AG04450 (cell line): ENCODE results near the gene XYLB. TPM values are rescaled to one million over a fixed set of nuclear protein-coding genes. Genes with fewer than 3 reads are reported as not detected.

Experiments
- CTCF ChIA-PET: fragments of 300-600, 350-600 bp; formaldehyde crosslinking; extraction: SDS; loops from one replicate; lab custom pipeline; 2022; ENCODE audit warnings: antibody characterized with exemption, inconsistent platforms; lab: Charles Lee
- POLR2A ChIA-PET: fragments of 350-600 bp; formaldehyde crosslinking; extraction: SDS; loops from one replicate; lab custom pipeline; 2021; ENCODE audit warnings: antibody characterized with exemption, inconsistent platforms; lab: Yijun Ruan, JAX
- DNase-seq: peaks from one replicate; pipeline ENCODE4 v3.0.0-alpha.2; 2011; ENCODE audit warnings: low read depth, low spot score
- H3K27ac ChIP-seq: one replicate; pipeline ENCODE4 v1.5.1; 2012; ENCODE audit warnings: low read depth, low read length, control low read depth
- H3K27me3 ChIP-seq: one replicate; pipeline ENCODE4 v1.6.0; 2012; ENCODE audit warnings: low read length; ENCODE audit not compliant: control insufficient read depth, insufficient read depth
- H3K4me3 ChIP-seq: 2 replicates; pipeline ENCODE4 v1.5.1; 2011; ENCODE audit warnings: mild to moderate bottlenecking, low read depth, low read length, control low read depth
- H3K9me3 ChIP-seq: 2 replicates; pipeline ENCODE4 v1.5.1; 2012; ENCODE audit warnings: low read length; ENCODE audit not compliant: control insufficient read depth, insufficient read depth
- CTCF ChIP-seq: IDR thresholded peaks from 2 replicates; pipeline ENCODE4 v1.5.1; 2011; ENCODE audit warnings: low read depth, low read length, control low read depth, inconsistent platforms
- polyA plus RNA-seq: library from polyadenylated mRNA; depleted of rRNA; stranded (reverse); fragments of >200 nt; gene quantifications from 2 replicates; pipeline ENCODE4 v1.2.3, GENCODE V29; 2011

Gene XYLB
- polyA plus RNA-seq, 1 experiment: 4.0 TPM

- no peak overlapping the region for H3K27ac ChIP-seq
- no peak for DNase-seq
- no peak for TF ChIP-seq CTCF
- no peak overlapping the region for H3K4me3 ChIP-seq
- POLR2A ChIA-PET: no interaction called here
- H3K9me3 ChIP-seq: no peaks in the 10 kb centered on the region
- CTCF ChIA-PET: interaction anchor here (0.7 kb wide), 1 partner anchor 36 kb away, joined by 3 read pairs; no protein-coding TSS in a partner anchor
- peaks cover 12% of the 10 kb centered on the region for H3K27me3 ChIP-seq
Measured at GRCh38 chr3:38307599-38307998, 39.0 kb upstream of the XYLB start.

- POLR2A ChIA-PET: no interaction called here
- no peaks in the 10 kb centered on the region for H3K9me3 ChIP-seq
- no peak overlapping the region for H3K27ac ChIP-seq
- CTCF ChIA-PET: no interaction called here
- no peak overlapping the region for H3K4me3 ChIP-seq
- no peak for DNase-seq
- peaks cover 12% of the 10 kb centered on the region for H3K27me3 ChIP-seq
- TF ChIP-seq CTCF: no peak
Measured at GRCh38 chr3:38308456-38308855, 38.1 kb upstream of the XYLB start.

- POLR2A ChIA-PET: no interaction called here
- TF ChIP-seq CTCF: no peak
- no peak for DNase-seq
Measured at GRCh38 chr3:38311476-38311875, 35.1 kb upstream of the XYLB start.

GRCh38 chr3:38311941-38312340 is 34.6 kb upstream of the XYLB start:
- CTCF ChIA-PET: interaction anchor here (0.6 kb wide), 1 partner anchor 35 kb away, joined by 3 read pairs; the partner anchor contains the start of gene XYLB
- peaks cover 16% of the 10 kb centered on the region for H3K27me3 ChIP-seq
- TF ChIP-seq CTCF: no peak
- H3K9me3 ChIP-seq: no peaks in the 10 kb centered on the region
- no peak overlapping the region for H3K27ac ChIP-seq
- no peak for DNase-seq
- no peak overlapping the region for H3K4me3 ChIP-seq
- POLR2A ChIA-PET: no interaction called here

More at GRCh38 chr3:38311476-38311875, 35.1 kb upstream of the XYLB start:
- Histone ChIP-seq H3K9me3 (no peaks in the 10 kb centered on the region), H3K27ac (no peak overlapping the region), H3K27me3 (peaks cover 15% of the 10 kb centered on the region), H3K4me3 (no peak overlapping the region)
- CTCF ChIA-PET: no interaction called here

GRCh38 chr3:38312356-38312755 is 34.2 kb upstream of the XYLB start:
- H3K27me3 ChIP-seq: peaks cover 18% of the 10 kb centered on the region
- no peak for TF ChIP-seq CTCF
- no peaks in the 10 kb centered on the region for H3K9me3 ChIP-seq
- CTCF ChIA-PET: interaction anchor here (0.6 kb wide), 1 partner anchor 34 kb away, joined by 3 read pairs; the partner anchor contains the start of gene XYLB
- no peak for DNase-seq
- no peak overlapping the region for H3K4me3 ChIP-seq
- no peak overlapping the region for H3K27ac ChIP-seq
- POLR2A ChIA-PET: no interaction called here
